MM.1S (cell line): ENCODE data around the gene INPP5D.

ENCODE experiments used
- DNase-seq: peaks from one replicate; pipeline ENCODE4 v3.0.0-alpha.2; 2015
- H2AFZ ChIP-seq: fragments of 300-600 bp; sonication (generic); 2 replicates; pipeline ENCODE4 v1.6.0; 2016; ENCODE audit warnings: antibody characterized with exemption, low read length
- H3F3A ChIP-seq: fragments of 300-600 bp; sonication (generic); 2 replicates; pipeline ENCODE4 v1.6.1; 2016; ENCODE audit warnings: mild to moderate bottlenecking, antibody characterized with exemption, low read length, moderate library complexity, mixed read lengths; ENCODE audit not compliant: insufficient read depth
- H3K27ac ChIP-seq: fragments of 300-600 bp; sonication (generic); 2 replicates; pipeline ENCODE4 v1.5.1; 2016; ENCODE audit warnings: mild to moderate bottlenecking, low read length
- H3K27me3 ChIP-seq: fragments of 300-600 bp; sonication (generic); replicated peaks from 2 replicates; pipeline ENCODE4 v1.6.0; 2016; ENCODE audit warnings: low read length; ENCODE audit not compliant: insufficient read depth
- H3K36me3 ChIP-seq: fragments of 300-600 bp; sonication (generic); replicated peaks from 2 replicates; pipeline ENCODE4 v1.6.1; 2016; ENCODE audit warnings: mild to moderate bottlenecking, low read length, mixed read lengths; ENCODE audit not compliant: insufficient read depth
- H3K4me1 ChIP-seq: fragments of 300-600 bp; sonication (generic); 2 replicates; pipeline ENCODE4 v1.6.1; 2016; ENCODE audit warnings: low read length, mixed read lengths
- H3K4me2 ChIP-seq: fragments of 300-600 bp; sonication (generic); 2 replicates; pipeline ENCODE4 v1.6.0; 2016; ENCODE audit warnings: low read depth, low read length
- H3K4me3 ChIP-seq: fragments of 300-600 bp; sonication (generic); 2 replicates; pipeline ENCODE4 v1.5.1; 2016; ENCODE audit warnings: low read length, mixed read lengths
- H3K79me2 ChIP-seq: fragments of 300-600 bp; sonication (generic); 2 replicates; pipeline ENCODE4 v1.6.1; 2016; ENCODE audit warnings: mixed run types, low read length, mixed read lengths
- H3K9ac ChIP-seq: fragments of 300-600 bp; sonication (generic); 2 replicates; pipeline ENCODE4 v1.6.1; 2016; ENCODE audit warnings: low read length, mixed read lengths
- H3K9me2 ChIP-seq: fragments of 300-600 bp; sonication (generic); replicated peaks from 2 replicates; pipeline ENCODE4 v1.6.1; 2016; ENCODE audit warnings: mild to moderate bottlenecking, low read length, mixed read lengths; ENCODE audit not compliant: insufficient read depth
- H3K9me3 ChIP-seq: fragments of 300-600 bp; sonication (generic); replicated peaks from 2 replicates; pipeline ENCODE4 v1.6.1; 2016; ENCODE audit warnings: mild to moderate bottlenecking, low read length, mixed read lengths; ENCODE audit not compliant: insufficient read depth
- H4K20me1 ChIP-seq: fragments of 300-600 bp; sonication (generic); 2 replicates; pipeline ENCODE4 v1.6.1; 2016; ENCODE audit warnings: mild to moderate bottlenecking, low read length, moderate library complexity, mixed read lengths; ENCODE audit not compliant: insufficient read depth
- CTCF ChIP-seq: fragments of 300-600 bp; sonication (generic); IDR thresholded peaks from 2 replicates; pipeline ENCODE4 v1.5.1; 2016; ENCODE audit warnings: antibody characterized with exemption, low read length, mixed read lengths
- EZH2 ChIP-seq: fragments of 300-600 bp; sonication (generic); optimal IDR thresholded peaks from 2 replicates; pipeline ENCODE3; 2017; ENCODE audit warnings: low read depth, mild to moderate bottlenecking, antibody characterized with exemption, low read length, mixed read lengths
- EZH2phosphoT487 ChIP-seq: fragments of 300-600 bp; sonication (generic); IDR thresholded peaks from 2 replicates; pipeline ENCODE4 v1.6.1; 2018; ENCODE audit warnings: antibody characterized with exemption, low read length

INPP5D gene

GRCh38 chr2:233020454-233020853, 39.7 kb upstream of the INPP5D start:
- H3K27me3 ChIP-seq, result no peaks in the 10 kb centered on the region
- no peaks in the 10 kb centered on the region for H3K9me2 ChIP-seq
- H3K4me2 ChIP-seq, result no peak overlapping the region
- H3K27ac ChIP-seq, result no peak overlapping the region
- H4K20me1 ChIP-seq, result no peaks in the 10 kb centered on the region
- H3K4me1 ChIP-seq, result no peaks in the 10 kb centered on the region
- H3F3A ChIP-seq, result no peaks in the 10 kb centered on the region
- TF ChIP-seq EZH2phosphoT487 (no peak), EZH2 (no peak), CTCF (no peak)
- no peak overlapping the region for H3K9ac ChIP-seq
- H3K79me2 ChIP-seq, result no peaks in the 10 kb centered on the region
- DNase-seq, result no peak
- no peaks in the 10 kb centered on the region for H3K36me3 ChIP-seq
- no peaks in the 10 kb centered on the region for H3K9me3 ChIP-seq
- no peak overlapping the region for H2AFZ ChIP-seq
- no peak overlapping the region for H3K4me3 ChIP-seq

- no peaks in the 10 kb centered on the region for H3K9me2 ChIP-seq
- no peak overlapping the region for H3K9ac ChIP-seq
- H3K4me1 ChIP-seq, result no peaks in the 10 kb centered on the region
- no peak for TF ChIP-seq EZH2
- no peak for TF ChIP-seq CTCF
- TF ChIP-seq EZH2phosphoT487, result no peak
- H3K79me2 ChIP-seq, result no peaks in the 10 kb centered on the region
- no peak for DNase-seq
- H3K27me3 ChIP-seq, result no peaks in the 10 kb centered on the region
- H3F3A ChIP-seq, result no peaks in the 10 kb centered on the region
- no peaks in the 10 kb centered on the region for H3K36me3 ChIP-seq
- H2AFZ ChIP-seq, result no peak overlapping the region
- no peak overlapping the region for H3K4me3 ChIP-seq
- H3K27ac ChIP-seq, result no peak overlapping the region
- no peaks in the 10 kb centered on the region for H3K9me3 ChIP-seq
- H3K4me2 ChIP-seq, result no peak overlapping the region
- no peaks in the 10 kb centered on the region for H4K20me1 ChIP-seq
Observed at GRCh38 chr2:233021771-233022170, 38.4 kb upstream of the INPP5D start.

- H3K9me2 ChIP-seq, result no peaks in the 10 kb centered on the region
- H3K4me1 ChIP-seq, result no peaks in the 10 kb centered on the region
- no peak overlapping the region for H3K4me3 ChIP-seq
- H3K9ac ChIP-seq, result no peak overlapping the region
- no peaks in the 10 kb centered on the region for H3F3A ChIP-seq
- no peak overlapping the region for H3K4me2 ChIP-seq
- DNase-seq, result no peak
- no peaks in the 10 kb centered on the region for H3K36me3 ChIP-seq
- no peak overlapping the region for H3K27ac ChIP-seq
- H3K9me3 ChIP-seq, result no peaks in the 10 kb centered on the region
- H4K20me1 ChIP-seq, result no peaks in the 10 kb centered on the region
- no peaks in the 10 kb centered on the region for H3K27me3 ChIP-seq
- no peak overlapping the region for H2AFZ ChIP-seq
- no peaks in the 10 kb centered on the region for H3K79me2 ChIP-seq
- TF ChIP-seq CTCF (no peak), EZH2 (no peak), EZH2phosphoT487 (no peak)
Observed at GRCh38 chr2:233022561-233022960, 37.6 kb upstream of the INPP5D start.
